Keratinocyte (primary cell): ENCODE data around the gene CC2D2B. TPM values are rescaled to one million over a fixed set of nuclear protein-coding genes. Genes with fewer than 3 reads are reported as not detected.

Experiments
- DNase-seq: peaks from one replicate; pipeline ENCODE4 v3.0.0-alpha.2; 2011; ENCODE audit warnings: low read depth, missing footprints, low spot score
- FAIRE-seq: peaks from 2 replicates; lab custom pipeline; 2011; peaks lifted over from hg19 to GRCh38; lab: Jason Lieb, UNC
- H2AFZ ChIP-seq: 2 replicates; pipeline ENCODE4 v1.6.0; 2012; ENCODE audit warnings: low read length, control low read depth, inconsistent platforms; ENCODE audit not compliant: control insufficient read depth
- H3K27ac ChIP-seq: 2 replicates; pipeline ENCODE4 v1.5.1; 2011; ENCODE audit warnings: low read length; ENCODE audit not compliant: control insufficient read depth, insufficient read depth
- H3K27me3 ChIP-seq: 3 replicates; pipeline ENCODE4 v1.6.0; 2011; ENCODE audit warnings: low read length; ENCODE audit not compliant: control insufficient read depth, insufficient read depth; ENCODE audit errors: extremely low read depth
- H3K36me3 ChIP-seq, 2 experiments: 2 replicates in 1 of 2; 3 replicates in 1 of 2; pipeline ENCODE4 v1.5.1; 2011; ENCODE audit warnings: low read length in 2 of 2, mild to moderate bottlenecking in 1 of 2; ENCODE audit not compliant: control insufficient read depth in 2 of 2, insufficient read depth in 2 of 2; ENCODE audit errors: extremely low read depth in 1 of 2
- H3K4me1 ChIP-seq: 3 replicates; pipeline ENCODE4 v1.5.1; 2011; ENCODE audit warnings: low read length; ENCODE audit not compliant: control insufficient read depth, insufficient read depth; ENCODE audit errors: extremely low read depth
- H3K4me2 ChIP-seq: 3 replicates; pipeline ENCODE4 v1.6.0; 2011; ENCODE audit warnings: low read depth, low read length; ENCODE audit not compliant: control insufficient read depth, insufficient read depth; ENCODE audit errors: extremely low read depth
- H3K4me3 ChIP-seq, 3 experiments: fragments of 200-600 bp in 1 of 3; sonication (generic) in 1 of 3; 2 replicates in 2 of 3; 3 replicates in 1 of 3; pipeline ENCODE4 v1.5.1; 2011 to 2016; ENCODE audit warnings: low read length in 3 of 3, mild to moderate bottlenecking in 3 of 3, control low read depth in 2 of 3, inconsistent platforms in 1 of 3, low read depth in 1 of 3, mixed read lengths in 1 of 3, mixed run types in 1 of 3, moderate library complexity in 1 of 3; ENCODE audit not compliant: control insufficient read depth in 2 of 3, insufficient read depth in 2 of 3; ENCODE audit errors: extremely low read depth in 1 of 3
- H3K79me2 ChIP-seq: 2 replicates; pipeline ENCODE4 v1.6.0; 2012; ENCODE audit warnings: low read length; ENCODE audit not compliant: control insufficient read depth, insufficient read depth
- H3K9ac ChIP-seq: 3 replicates; pipeline ENCODE4 v1.6.0; 2011; ENCODE audit warnings: low read length; ENCODE audit not compliant: control insufficient read depth, insufficient read depth; ENCODE audit errors: extremely low read depth
- H3K9me1 ChIP-seq: 3 replicates; pipeline ENCODE4 v1.6.0; 2011; ENCODE audit warnings: low read length; ENCODE audit not compliant: control insufficient read depth, insufficient read depth; ENCODE audit errors: extremely low read depth
- H3K9me3 ChIP-seq: 2 replicates; pipeline ENCODE4 v1.5.1; 2012; ENCODE audit warnings: low read depth, low read length; ENCODE audit not compliant: control insufficient read depth
- H4K20me1 ChIP-seq: 3 replicates; pipeline ENCODE4 v1.6.0; 2011; ENCODE audit warnings: low read length; ENCODE audit not compliant: control insufficient read depth, insufficient read depth; ENCODE audit errors: extremely low read depth
- CTCF ChIP-seq, 3 experiments: IDR thresholded peaks in 1 of 3; conservative IDR thresholded peaks in 1 of 3; optimal IDR thresholded peaks in 1 of 3; 2 replicates in 2 of 3; 3 replicates in 1 of 3; pipeline versions ENCODE3 to v1.5.1; 2011; ENCODE audit warnings: low read length in 3 of 3, mild to moderate bottlenecking in 3 of 3, moderate library complexity in 2 of 3, control low read depth in 1 of 3, inconsistent platforms in 1 of 3; ENCODE audit not compliant: insufficient read depth in 2 of 3; ENCODE audit errors: extremely low read depth in 1 of 3
- EZH2 ChIP-seq: IDR thresholded peaks from one replicate; pipeline ENCODE4 v1.6.1; 2012; ENCODE audit warnings: inconsistent platforms, mild to moderate bottlenecking, low read length, moderate library complexity
- dilution Hi-C: fragments of 300-500 bp; cut with MboI; formaldehyde crosslinking; loops from one replicate; pipeline ENCODE4 v1.7.0; 2020; ENCODE audit warnings: low sequenced_read_pairs; ENCODE audit not compliant: extremely low pct_ligation_motif_present
- polyA plus RNA-seq, 5 experiments: library from polyadenylated mRNA; depleted of rRNA in 3 of 5; stranded (reverse) in 3 of 5; stranded (forward) in 1 of 5; unstranded in 1 of 5; fragments of >200 nt; gene quantifications; 1 replicate in 1 of 5; 2 replicates in 3 of 5; 3 replicates in 1 of 5; pipeline versions ENCODE4 v1.2.1 to v1.2.3, GENCODE V29; 2011 to 2012; ENCODE audit warnings: missing spikeins in 2 of 5, low read depth in 1 of 5, low replicate concordance in 1 of 5

CC2D2B gene
- polyA plus RNA-seq, 1 donor (not counting 4 experiments of a cell fraction or from before 2014, with no cell fraction given), result 0.10 TPM

- Histone ChIP-seq H3K36me3 (no peaks in the 10 kb centered on the region), H3K9me1 (no peaks in the 10 kb centered on the region), H2AFZ (no peak overlapping the region), H3K27me3 (no peaks in the 10 kb centered on the region), H3K4me2 (no peak overlapping the region), H3K9ac (no peak overlapping the region), H3K27ac (no peak overlapping the region), H3K4me3 (no peak overlapping the region), H4K20me1 (no peaks in the 10 kb centered on the region), H3K9me3 (no peaks in the 10 kb centered on the region), H3K79me2 (no peaks in the 10 kb centered on the region), H3K4me1 (no peaks in the 10 kb centered on the region)
- FAIRE-seq (no peak), DNase-seq (no peak)
- dilution Hi-C loops, result no loop called here
- TF ChIP-seq EZH2, result no peak
- TF ChIP-seq CTCF (optimal IDR thresholded peaks at IDR 0.05 in 1 of 3, IDR thresholded peaks at IDR 0.05 in 1 of 3, conservative IDR thresholded peaks at IDR 0.05 in 1 of 3; ENCODE audit: extremely low read depth in 1 of 3, insufficient read depth in 2 of 3, low read length in 3 of 3), result no peak
These were observed 113.6 kb downstream of the CC2D2B start for GRCh38 chr10:96021332-96021731.

- H4K20me1 ChIP-seq, result no peaks in the 10 kb centered on the region
- DNase-seq (no peak), FAIRE-seq (no peak)
- H3K27ac ChIP-seq, result no peak overlapping the region
- TF ChIP-seq CTCF (optimal IDR thresholded peaks at IDR 0.05 in 1 of 3, IDR thresholded peaks at IDR 0.05 in 1 of 3, conservative IDR thresholded peaks at IDR 0.05 in 1 of 3; ENCODE audit: extremely low read depth in 1 of 3, insufficient read depth in 2 of 3, low read length in 3 of 3) (no peak), EZH2 (no peak)
- no peak overlapping the region for H3K9ac ChIP-seq
- no peaks in the 10 kb centered on the region for H3K4me1 ChIP-seq
- no peaks in the 10 kb centered on the region for H3K9me1 ChIP-seq
- H3K27me3 ChIP-seq, result no peaks in the 10 kb centered on the region
- H3K4me2 ChIP-seq, result no peak overlapping the region
- H3K36me3 ChIP-seq, result no peaks in the 10 kb centered on the region
- no peak overlapping the region for H3K4me3 ChIP-seq
- dilution Hi-C loops, result no loop called here
- no peaks in the 10 kb centered on the region for H3K79me2 ChIP-seq
- H2AFZ ChIP-seq, result no peak overlapping the region
- H3K9me3 ChIP-seq, result no peaks in the 10 kb centered on the region
These were observed 115.0 kb downstream of the CC2D2B start for GRCh38 chr10:96022739-96023138.
